GM21515 (cell line): ENCODE data around the gene NOD1.
"Not testable (repeated sequence)": the region's sequence is repeated elsewhere in the genome, so short reads cannot be mapped to it uniquely, and the experiment has no call there.

Experiments used
- ATAC-seq: cut with Tn5 transposase; IDR thresholded peaks from one replicate; pipeline ENCODE4 v1.9.1; 2021; ENCODE audit not compliant: unreplicated experiment

NOD1 gene

DNA sequence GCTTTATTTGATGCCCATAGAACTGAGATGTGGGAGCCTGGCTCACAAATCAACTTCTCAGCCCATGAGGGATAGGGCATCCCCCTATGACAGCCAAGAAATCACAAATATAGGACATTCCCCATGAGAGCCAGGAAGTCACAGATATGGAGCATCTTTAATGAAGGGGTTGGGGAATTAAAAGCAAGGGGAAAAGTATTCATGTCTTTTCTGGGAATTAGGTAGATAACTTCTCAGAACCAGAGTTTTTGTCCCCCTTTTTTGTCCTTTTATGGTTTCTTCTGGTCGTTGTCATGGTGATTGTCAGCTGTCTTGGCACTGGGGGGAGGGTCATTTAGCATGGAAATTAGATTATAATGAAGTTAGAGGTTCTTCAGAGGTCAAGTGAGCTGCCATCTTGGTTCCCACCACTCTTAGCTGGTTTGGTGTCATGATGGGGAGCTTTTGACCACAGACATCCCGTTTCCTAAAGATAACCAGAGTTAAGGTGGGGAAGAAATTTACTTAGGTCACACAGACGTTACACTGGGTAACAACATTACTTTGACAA is 56.9 kb downstream of the NOD1 start:
- ATAC-seq, result no peak

DNA sequence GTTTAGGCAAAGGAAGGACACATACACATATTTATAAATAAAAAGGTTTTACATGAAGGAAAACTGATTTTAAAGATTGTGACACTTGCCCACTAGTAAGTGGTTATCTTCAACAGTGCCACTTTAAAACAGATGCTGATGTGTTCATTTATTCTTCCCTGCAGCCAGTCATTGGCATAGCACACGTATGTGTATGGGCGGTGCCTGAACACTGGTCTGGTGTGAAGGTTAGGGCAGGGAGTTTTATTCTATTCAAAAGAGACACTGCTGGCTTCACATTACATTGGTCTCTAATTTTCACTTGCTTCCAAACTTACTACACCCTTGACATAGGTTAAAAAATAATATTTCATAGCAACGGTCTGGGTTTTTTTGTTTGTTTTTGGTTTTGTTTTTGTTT is 57.9 kb downstream of the NOD1 start:
- ATAC-seq, result no peak

DNA sequence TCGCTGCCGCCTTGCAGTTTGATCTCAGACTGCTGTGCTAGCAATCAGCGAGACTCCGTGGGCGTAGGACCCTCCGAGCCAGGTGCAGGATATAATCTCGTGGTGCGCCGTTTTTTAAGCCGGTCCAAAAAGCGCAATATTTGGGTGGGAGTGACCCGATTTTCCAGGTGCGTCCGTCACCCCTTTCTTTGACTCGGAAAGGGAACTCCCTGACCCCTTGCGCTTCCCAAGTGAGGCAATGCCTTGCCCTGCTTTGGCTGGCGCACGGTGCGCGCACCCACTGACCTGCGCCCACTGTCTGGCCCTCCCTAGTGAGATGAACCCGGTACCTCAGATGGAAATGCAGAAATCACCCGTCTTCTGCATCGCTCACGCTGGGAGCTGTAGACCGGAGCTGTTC is 58.5 kb downstream of the NOD1 start:
- ATAC-seq, result not testable (repeated sequence)

DNA sequence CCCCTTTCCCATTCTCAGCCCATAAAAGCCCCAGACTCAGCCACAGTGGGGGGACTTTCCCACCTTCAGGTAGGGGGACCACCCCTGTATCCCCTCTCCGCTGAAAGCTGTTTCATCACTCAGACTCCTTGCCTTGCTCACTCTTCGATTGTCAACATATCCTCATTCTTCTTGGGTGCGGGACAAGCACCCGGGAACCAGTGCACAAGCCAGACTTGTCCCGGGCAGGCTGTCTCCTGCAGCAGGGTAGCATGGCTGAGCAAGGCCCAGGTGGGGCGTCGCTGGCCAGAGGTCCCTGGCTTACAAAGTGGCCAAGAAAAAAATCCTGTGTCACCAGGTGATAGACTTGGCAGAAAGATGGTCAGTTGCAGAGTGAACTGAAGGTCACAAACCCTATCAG is 64.7 kb downstream of the NOD1 start:
- ATAC-seq, result no peak

DNA sequence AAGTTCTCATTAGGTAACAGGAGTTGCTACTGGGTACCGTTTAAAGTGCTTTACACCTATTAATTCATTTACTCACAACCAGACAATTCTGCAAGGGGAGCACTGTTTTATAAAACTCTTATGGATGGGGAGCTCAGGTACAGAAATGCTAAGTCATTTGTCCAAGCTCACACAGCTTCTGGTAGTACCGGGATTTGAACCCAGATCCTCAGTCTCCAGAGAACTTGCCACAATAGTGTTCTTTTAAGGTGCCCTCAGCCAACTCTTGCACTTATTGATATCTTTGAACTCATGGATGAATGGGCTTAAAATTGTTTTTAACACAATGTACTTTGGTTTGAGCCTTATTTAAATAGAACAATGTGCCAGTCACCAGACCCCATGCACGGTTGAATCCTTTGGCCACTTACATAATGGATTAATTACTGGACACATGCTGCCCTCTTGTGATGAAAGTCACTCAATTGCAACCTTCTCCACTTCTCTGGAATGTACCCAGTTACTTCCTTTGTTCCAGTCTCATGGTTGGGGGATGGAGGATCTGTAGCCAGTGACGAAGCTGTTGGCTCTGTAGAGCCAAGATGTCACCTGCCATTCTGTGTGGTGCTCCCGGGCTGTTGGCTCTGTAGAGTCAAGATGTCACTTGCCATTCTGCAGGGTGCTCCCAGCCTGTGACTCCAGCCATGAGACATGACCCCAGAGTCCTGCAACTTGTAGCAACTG is 65.6 kb downstream of the NOD1 start:
- no peak for ATAC-seq

DNA sequence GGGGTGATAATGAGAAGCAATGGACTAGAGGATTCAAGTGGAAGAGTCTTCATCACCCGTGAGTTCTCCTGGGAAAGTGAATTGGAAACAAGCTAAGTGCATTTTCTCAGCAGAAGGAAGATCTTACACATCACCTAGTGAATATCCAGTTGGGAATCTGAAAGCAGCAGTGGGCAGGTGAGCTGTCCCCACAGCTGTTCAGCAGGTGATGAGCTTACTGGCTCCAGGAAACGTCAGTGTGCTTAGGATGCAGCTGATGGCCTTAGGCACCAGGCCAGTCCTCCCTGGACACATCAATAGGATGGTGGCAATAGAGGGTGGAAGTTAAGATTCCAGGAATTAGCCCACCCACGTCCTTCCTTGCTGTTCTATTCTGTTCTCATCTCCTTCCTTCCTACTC is 66.7 kb downstream of the NOD1 start:
- ATAC-seq, result no peak

DNA sequence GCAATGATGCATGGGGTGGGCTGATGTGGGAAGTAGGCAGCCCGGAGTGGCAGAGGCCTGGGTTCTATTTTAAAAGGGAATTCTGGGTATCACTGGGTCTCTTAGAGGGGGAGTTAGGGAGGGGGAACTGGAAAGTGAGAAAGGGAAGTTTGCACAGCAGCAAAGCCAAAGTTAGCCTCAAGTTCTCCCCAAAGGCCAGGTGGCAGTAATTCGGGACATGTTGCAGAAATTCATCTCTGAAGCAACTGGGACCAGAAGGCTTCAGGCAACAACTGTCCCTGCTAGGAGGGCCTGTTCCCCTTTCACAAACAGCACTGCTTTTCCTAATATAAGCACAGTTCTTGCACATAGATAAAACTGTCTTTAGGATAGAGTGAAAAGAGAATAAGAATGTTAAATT is 67.4 kb downstream of the NOD1 start:
- ATAC-seq, result no peak

DNA sequence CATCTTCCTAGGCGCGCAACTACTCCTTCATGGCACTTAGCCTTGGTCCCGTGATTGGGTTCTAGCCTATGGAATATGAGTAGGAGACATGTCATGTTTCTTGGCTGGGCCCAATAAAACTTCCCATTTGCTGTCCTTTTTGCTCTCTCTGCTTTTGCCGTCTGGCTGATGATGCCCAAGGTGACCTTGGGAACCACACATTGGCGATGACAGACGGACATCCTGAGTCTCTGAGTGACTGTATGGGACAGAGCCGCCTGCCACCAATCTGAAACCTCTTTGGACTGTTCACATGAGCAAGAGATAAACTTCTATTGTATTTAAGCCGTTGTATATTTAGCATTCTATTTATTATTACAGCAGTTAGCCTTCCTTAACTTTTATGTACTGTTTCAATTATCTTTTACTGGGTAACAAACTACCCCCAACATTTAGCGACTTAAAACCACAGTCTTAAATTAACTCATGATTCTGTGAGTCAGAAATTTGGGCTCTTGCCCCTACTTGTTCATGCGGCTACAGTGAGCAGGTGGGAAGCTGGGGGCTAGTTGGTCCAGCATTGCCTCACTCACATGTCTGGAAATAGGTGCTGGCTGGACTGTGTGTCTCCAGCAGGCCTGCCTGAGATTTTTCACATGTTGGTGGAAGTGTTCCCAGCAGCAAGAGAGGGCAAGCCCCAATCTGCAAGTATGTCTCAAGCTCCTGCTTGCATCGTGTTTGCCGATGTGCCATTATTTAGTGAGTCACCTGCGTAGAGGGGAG is 71.7 kb downstream of the NOD1 start:
- ATAC-seq, result no peak

DNA sequence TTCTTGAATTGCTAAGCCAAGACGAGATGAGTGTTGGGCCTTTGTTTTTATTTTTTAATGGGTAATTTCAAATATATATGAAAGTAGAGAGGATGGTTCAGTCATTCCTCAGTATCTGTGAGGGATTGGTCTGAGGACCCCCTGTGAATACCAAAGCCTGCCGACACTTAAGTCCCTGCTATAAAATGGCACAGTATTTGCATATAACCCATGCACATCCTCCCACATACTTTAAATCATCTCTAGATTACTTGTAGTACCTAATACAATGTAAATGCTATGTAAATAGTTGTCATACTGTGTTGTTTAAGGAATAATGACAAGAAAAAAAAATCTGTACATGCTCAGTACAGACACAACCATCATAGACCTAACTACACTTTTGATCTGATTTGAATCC is 73.4 kb downstream of the NOD1 start:
- no peak for ATAC-seq

DNA sequence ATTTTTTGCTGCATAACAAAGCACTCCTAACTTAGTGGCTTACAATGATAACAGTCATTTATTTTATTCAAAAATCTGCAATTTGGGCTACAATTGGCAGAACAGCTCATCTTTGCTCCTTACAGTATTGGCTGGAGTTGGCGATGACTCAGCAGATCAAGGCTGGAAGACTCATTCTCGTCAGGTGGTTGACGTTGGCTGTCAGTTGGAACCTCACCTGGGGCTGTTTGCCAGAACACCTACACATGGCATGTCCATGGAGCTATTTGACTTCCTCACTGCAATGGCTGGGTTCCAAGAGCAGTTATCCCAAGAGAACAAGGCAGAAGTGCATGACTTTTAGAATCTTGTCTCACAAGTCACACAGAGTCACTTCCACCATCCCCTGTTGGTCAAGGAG is 75.1 kb downstream of the NOD1 start:
- no peak for ATAC-seq

DNA sequence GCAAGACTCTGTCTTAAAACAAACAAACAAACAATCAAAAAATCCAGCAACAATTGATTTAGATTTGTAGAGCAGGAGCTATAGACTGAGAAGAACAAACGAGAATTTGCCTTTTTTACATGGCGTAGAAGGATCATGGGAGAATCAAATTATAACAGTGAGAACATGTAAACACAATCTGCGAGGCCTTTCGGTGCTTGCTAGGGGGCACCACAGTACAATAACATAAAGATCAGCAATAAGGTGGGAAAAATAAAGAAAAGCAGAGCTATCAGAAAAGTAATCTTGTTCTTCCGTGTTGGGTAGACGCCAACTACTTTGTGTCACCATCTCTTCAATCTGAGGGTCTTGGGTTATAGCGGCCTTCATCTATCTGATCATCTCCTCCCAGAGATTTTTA is 82.2 kb downstream of the NOD1 start:
- ATAC-seq, result no peak

DNA sequence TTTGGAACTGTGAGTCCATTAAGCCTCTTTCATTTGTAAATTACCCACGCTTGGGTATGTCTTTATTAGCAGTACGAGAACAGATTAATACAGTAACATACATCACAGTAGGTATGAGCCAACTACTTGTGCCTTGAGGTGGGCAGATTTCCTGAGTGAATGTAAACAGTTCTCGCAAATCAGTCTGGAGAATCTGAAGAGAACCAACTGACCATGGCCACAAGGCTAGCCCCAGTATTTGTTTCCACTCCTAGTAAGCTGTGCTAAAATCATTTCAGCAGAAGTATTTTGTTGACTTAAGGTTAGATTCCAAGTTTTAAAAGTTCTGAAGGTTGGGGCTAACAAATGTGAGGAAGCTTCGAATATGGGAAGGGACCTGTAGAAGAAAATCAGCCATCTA is 82.9 kb downstream of the NOD1 start:
- ATAC-seq, result no peak

DNA sequence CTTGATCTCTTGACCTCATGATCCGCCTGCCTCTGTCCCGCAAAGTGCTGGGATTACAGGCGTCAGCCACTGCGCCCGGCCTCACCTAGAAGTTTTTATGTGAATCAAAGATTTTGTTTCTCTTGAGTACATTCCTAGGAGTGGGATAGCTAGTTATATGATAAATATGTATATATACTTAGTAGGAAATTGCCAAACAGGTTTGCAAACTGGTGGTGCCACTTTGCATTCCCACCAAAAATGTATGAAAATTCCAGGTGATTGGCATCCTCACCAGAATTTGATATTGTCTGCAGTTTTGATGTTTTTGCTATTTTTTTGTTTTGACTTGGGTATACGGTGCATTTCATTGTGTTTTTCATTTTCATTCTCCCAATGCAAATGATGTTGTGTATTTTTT is 86.8 kb downstream of the NOD1 start:
- no peak for ATAC-seq

DNA sequence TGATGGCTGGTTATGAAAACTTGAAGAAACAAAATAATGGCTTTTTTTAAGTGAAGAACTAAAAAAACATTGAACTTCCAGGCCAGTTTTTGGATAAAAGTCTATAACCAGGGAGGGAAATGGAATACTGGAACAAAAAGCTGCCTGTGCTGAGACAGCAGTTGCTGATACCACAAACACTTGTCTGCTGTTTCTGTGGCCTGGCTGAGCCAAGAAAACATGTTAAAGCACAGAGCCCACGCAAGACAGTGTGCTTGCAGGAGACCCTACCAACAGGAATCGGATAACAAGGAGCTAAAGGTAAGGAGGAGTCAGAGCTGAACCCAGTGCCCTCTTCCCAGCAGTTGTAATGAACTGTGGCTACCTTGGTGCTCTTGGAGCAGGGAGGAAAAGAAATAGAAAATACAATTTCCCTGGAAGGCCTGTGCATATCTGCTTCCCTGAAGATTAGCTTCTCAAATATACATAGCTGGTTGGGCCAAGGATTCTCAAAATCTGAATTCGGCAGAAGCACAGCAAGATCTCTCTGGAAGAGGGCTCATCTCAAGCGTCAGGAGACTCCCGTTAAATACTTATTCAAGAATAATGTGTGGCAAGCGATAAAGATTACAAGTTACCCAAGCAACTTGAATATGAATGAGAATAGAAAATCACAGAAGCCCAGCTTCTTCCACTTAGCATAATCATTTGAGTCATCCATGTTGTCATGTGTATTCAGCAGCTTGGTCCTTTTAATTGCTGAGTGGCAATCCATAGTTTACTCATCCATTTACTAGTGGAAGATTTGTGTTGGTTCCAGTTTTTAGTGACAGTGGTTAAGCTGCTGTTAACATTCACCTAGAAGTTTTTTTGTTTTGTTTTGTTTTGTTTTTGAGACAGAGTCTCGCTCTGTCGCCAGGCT is 87.6 kb downstream of the NOD1 start:
- ATAC-seq, result no peak

DNA sequence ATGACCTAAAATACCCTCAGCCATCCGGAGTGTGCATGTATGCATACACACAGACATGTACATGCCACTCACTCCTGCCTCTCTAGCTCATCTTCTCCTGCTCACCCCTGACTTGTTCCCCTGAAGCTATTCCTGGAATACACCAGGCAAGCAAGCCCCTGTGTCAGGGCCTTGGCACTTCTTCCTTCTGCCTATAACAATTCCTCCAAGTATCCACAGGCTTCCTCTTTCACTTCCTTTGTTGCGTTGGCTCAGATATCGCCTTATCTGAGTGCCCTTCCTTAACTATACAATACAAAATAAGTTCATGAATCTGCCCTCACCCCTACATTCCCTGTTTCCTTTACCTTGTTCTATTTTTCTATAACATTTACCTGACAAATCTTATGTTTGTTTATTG is 88.8 kb downstream of the NOD1 start:
- ATAC-seq, result no peak

DNA sequence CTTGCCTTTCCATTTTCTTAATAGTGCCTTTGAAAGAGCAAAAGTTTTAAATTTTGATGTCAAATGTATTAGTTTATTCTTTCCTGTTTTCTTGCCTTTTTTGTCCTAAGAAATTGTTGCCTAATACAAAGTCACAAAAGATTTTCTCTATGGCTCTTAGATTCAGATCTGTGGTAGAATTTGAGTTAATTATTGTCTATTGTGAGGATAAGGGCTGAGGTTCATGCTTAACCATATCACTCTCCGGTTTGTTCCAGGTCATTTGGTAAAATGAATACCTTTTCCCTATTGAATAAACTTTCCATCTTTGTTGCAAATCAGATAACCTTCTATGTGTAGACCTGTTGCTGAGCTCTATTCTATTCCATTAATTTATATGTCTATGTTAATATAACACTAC is 96.0 kb downstream of the NOD1 start:
- ATAC-seq, result no peak

DNA sequence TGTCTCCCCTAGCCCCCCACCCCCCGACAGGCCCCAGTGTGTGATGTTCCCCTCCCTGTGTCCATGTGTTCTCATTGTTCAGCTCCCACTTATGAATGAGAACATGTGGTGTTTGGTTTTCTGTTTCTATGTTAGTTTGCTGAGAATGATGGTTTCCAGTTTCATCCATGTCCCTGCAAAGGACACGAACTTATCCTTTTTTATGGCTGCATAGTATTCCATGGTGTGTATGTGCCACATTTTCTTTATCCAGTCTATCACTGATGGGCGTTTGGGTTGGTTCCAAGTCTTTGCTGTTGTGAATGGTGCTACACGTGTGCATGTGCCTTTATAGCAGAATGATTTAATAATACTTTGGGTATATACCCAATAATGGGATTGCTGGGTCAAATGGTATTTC is 97.8 kb downstream of the NOD1 start:
- ATAC-seq, result not testable (repeated sequence)

DNA sequence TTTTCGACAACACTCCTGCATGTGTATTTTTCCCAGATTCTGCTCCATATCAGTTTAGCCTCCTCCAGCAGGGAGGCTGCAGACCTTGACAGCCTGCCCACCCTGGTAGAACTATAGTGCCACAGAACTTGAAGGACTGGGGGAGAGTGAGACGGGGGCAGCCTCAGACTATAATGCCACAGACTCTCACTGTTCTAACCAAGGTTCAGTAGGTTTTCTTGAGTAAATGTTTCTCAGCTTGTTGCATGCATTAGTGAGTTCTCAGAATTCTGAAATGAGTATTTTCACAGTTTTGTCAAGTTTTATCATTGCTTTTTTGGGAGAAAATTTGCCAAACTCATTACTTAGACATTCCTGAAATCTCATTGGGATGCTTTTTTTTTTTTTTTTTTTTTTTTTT is 98.3 kb downstream of the NOD1 start:
- no peak for ATAC-seq

DNA sequence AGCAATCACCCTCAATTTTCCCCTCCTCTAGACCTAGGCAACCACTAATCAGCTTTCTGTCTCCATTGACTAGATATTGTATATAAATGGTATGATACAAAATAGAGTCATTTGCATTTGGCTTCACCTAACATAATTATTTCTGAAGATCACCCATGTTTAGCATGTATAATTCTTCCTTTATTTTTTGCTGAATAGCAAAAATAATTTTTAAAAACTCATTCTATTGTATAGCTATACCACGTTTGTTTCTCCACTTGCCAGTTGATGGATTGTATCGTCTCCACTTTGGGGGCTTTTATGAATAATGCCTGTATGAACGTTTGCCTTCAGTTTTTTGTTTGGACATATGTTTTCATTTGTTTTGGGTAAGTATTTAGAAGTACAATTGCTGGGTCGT is 98.8 kb downstream of the NOD1 start:
- ATAC-seq, result no peak

DNA sequence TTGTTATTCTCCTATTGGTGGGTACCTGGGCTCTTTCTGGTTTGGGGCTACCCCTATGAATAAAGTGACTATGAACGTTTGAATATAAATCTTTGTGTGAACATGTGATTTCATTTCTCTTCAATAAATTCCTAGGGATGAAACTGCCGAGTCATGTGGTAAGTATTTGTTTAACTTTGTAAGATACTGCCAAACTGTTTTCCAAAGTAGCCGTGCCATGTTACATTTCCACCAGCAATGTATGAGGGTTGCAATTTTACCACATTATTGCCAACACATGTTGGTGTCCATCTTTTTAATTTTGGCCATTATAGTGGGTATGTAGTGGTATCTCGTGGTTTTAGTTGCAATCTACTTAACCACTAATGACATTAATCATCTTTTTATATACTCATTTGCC is 99.5 kb downstream of the NOD1 start:
- ATAC-seq, result no peak

DNA sequence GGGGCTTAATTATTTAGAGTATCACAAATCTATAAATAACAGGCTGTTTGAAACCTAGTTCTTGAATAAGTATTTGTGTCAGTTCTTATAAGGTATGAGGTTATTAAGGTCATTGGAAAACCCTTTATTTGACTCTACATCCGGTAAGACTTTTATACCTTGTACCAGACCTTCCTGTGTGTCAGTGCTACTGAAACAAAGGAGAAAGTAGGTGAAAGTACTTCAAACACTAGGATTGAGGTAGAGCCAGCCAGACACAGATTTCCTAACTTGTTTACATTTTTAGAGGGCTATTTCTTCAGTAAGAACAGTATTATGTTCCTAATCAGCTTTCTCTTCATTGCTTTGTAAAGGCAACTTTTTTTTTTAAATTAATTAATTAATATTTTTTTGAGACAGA is 100.3 kb downstream of the NOD1 start:
- no peak for ATAC-seq
